D721Med (cell line): ENCODE data around the gene FAM180A.

Experiments used
- DNase-seq: peaks from one replicate; pipeline ENCODE4 v3.0.0; 2011; ENCODE audit warnings: low spot score; ENCODE audit not compliant: insufficient read length
- FAIRE-seq: peaks from 2 replicates; lab custom pipeline; 2011; peaks lifted over from hg19 to GRCh38; lab: Jason Lieb, UNC
- CTCF ChIP-seq: IDR thresholded peaks from 2 replicates; pipeline ENCODE4 v1.5.1; 2012; ENCODE audit warnings: mild to moderate bottlenecking, control low read depth; ENCODE audit not compliant: insufficient read depth; ENCODE audit errors: missing control alignments

FAM180A gene

GRCh38 chr7:135791543-135792362 is 43.1 kb upstream of the FAM180A start:
- no peak for FAIRE-seq
- no peak for TF ChIP-seq CTCF
- no peak for DNase-seq

- no peak for TF ChIP-seq CTCF
- FAIRE-seq: no peak
- DNase-seq: no peak
Observed at GRCh38 chr7:135790371-135790977, 41.9 kb upstream of the FAM180A start.

GRCh38 chr7:135789956-135790355 is 41.3 kb upstream of the FAM180A start:
- TF ChIP-seq CTCF: no peak
- FAIRE-seq (no peak), DNase-seq (no peak)

GRCh38 chr7:135789431-135789830 is 40.8 kb upstream of the FAM180A start:
- FAIRE-seq (no peak), DNase-seq (no peak)
- no peak for TF ChIP-seq CTCF

- no peak for DNase-seq
- TF ChIP-seq CTCF: no peak
- FAIRE-seq: no peak
Observed at GRCh38 chr7:135786911-135787310, 38.3 kb upstream of the FAM180A start.

- no peak for DNase-seq
- TF ChIP-seq CTCF: no peak
- FAIRE-seq: no peak
Observed at GRCh38 chr7:135785065-135785464, 36.5 kb upstream of the FAM180A start.

- no peak for TF ChIP-seq CTCF
- FAIRE-seq (no peak), DNase-seq (no peak)
Observed at GRCh38 chr7:135784013-135784412, 35.4 kb upstream of the FAM180A start.
